K562 (cell line): ENCODE data around the gene DCP1B. TPM values are rescaled to one million over a fixed set of nuclear protein-coding genes. Genes with fewer than 3 reads are reported as not detected.

Source experiments
- ATAC-seq: fragments of 200-7000 bp; cut with Tn5 transposase; 3 replicates; pipeline ENCODE4 v1.9.1; 2020; ENCODE audit warnings: moderate library complexity
- BruUV-seq: library from RNA; stranded (reverse); fragments of 400-500 nt; replicated peaks from 2 replicates; lab custom pipeline; 2021; lab: Mats Ljungman, UMichigan
- CTCF ChIA-PET: fragments of 300-600 bp; formaldehyde crosslinking; extraction: SDS; loops from one replicate; lab custom pipeline; 2021; ENCODE audit warnings: low intra/inter-chr PET ratio; lab: Yijun Ruan, JAX
- POLR2A ChIA-PET: fragments of 300-600, 350-650 bp; sonication (Branson Sonifier 250); formaldehyde crosslinking; extraction: SDS; loops from one replicate; lab custom pipeline; 2021; ENCODE audit warnings: antibody characterized with exemption, inconsistent platforms; lab: Yijun Ruan, JAX
- DNase-seq, 4 experiments: peaks; one replicate each; pipeline versions ENCODE4 v3.0.0 to v3.0.0-alpha.2; 2011 to 2018; ENCODE audit warnings: low spot score in 3 of 4, mixed read lengths in 3 of 4; ENCODE audit errors: extremely low read depth in 1 of 4
- FAIRE-seq: peaks from 2 replicates; lab custom pipeline; 2011; peaks lifted over from hg19 to GRCh38; lab: Jason Lieb, UNC
- H2AFZ ChIP-seq: 2 replicates; pipeline ENCODE4 v1.6.0; 2011; ENCODE audit warnings: low read depth, low read length, control low read depth, inconsistent platforms
- H3K27ac ChIP-seq: fragments of 200-600 bp; 3 replicates; pipeline ENCODE4 v1.8.0; 2011; ENCODE audit warnings: low read depth, mild to moderate bottlenecking, control low read depth, inconsistent platforms, low read length, moderate library complexity, mixed read lengths; ENCODE audit errors: extremely low read depth
- H3K27me3 ChIP-seq, 2 experiments: fragments of 300-600 bp in 1 of 2; 2 replicates in 1 of 2; 3 replicates in 1 of 2; pipeline versions ENCODE4 v1.6.0 to v1.8.0; 2011; ENCODE audit warnings: inconsistent platforms in 2 of 2, low read length in 2 of 2, mild to moderate bottlenecking in 1 of 2, mixed read lengths in 1 of 2, moderate library complexity in 1 of 2; ENCODE audit not compliant: control insufficient read depth in 2 of 2, insufficient read depth in 2 of 2
- H3K36me3 ChIP-seq: fragments of 300-600 bp; 3 replicates; pipeline ENCODE4 v1.8.0; 2011; ENCODE audit warnings: mild to moderate bottlenecking, low read length, inconsistent platforms; ENCODE audit not compliant: control insufficient read depth, insufficient read depth
- H3K4me1 ChIP-seq, 2 experiments: fragments of 200-600 bp in 1 of 2; replicated peaks in 1 of 2; 2 replicates in 1 of 2; 3 replicates in 1 of 2; pipeline versions ENCODE4 v1.5.1 to v1.8.0; 2011; ENCODE audit warnings: inconsistent platforms in 2 of 2, low read length in 2 of 2, mild to moderate bottlenecking in 1 of 2, mixed read lengths in 1 of 2, moderate library complexity in 1 of 2; ENCODE audit not compliant: control insufficient read depth in 2 of 2, insufficient read depth in 2 of 2
- H3K4me2 ChIP-seq: 2 replicates; pipeline ENCODE4 v1.6.1; 2011; ENCODE audit warnings: low read length, control low read depth, inconsistent platforms, mixed read lengths; ENCODE audit not compliant: insufficient read depth
- H3K4me3 ChIP-seq: fragments of 200-600 bp; sonication (generic), shearing (Covaris generic); 2 replicates; pipeline ENCODE4 v1.5.1; 2016; ENCODE audit warnings: control low read depth, inconsistent platforms
- H3K79me2 ChIP-seq: fragments of 200-600 bp; 3 replicates; pipeline ENCODE4 v1.8.0; 2011; ENCODE audit warnings: low read length, inconsistent platforms; ENCODE audit not compliant: control insufficient read depth, insufficient read depth
- H3K9ac ChIP-seq, 2 experiments: 2 replicates each; pipeline versions ENCODE4 v1.6.0 to v1.6.1; 2011; ENCODE audit warnings: low read depth in 2 of 2, low read length in 2 of 2, control low read depth in 1 of 2, inconsistent platforms in 1 of 2, mild to moderate bottlenecking in 1 of 2, mixed read lengths in 1 of 2; ENCODE audit not compliant: insufficient read depth in 1 of 2
- H3K9me1 ChIP-seq: one replicate; pipeline ENCODE4 v1.6.0; 2011; ENCODE audit warnings: inconsistent platforms, mild to moderate bottlenecking, low read length, moderate library complexity; ENCODE audit not compliant: control insufficient read depth, insufficient read depth
- H3K9me3 ChIP-seq: replicated peaks from 2 replicates; pipeline ENCODE4 v1.5.1; 2011; ENCODE audit warnings: low read depth, low read length, inconsistent platforms; ENCODE audit not compliant: control insufficient read depth, insufficient read depth
- H4K20me1 ChIP-seq: replicated peaks from 2 replicates; pipeline ENCODE4 v1.6.1; 2011; ENCODE audit warnings: low read length, inconsistent platforms, mixed read lengths; ENCODE audit not compliant: control insufficient read depth, insufficient read depth
- ATF2 ChIP-seq: sonication (generic); formaldehyde crosslinking; IDR thresholded peaks from 2 replicates; pipeline ENCODE4 v1.8.1; 2022; ENCODE audit warnings: missing genetic modification reagents
- MAZ ChIP-seq, 2 experiments: fragments of 450-650 bp in 1 of 2; sonication (generic) in 1 of 2; formaldehyde crosslinking; IDR thresholded peaks in 1 of 2; conservative IDR thresholded peaks in 1 of 2; 2 replicates each; pipeline versions ENCODE4 v1.4.0 to v1.5.0; 2020; ENCODE audit warnings: mild to moderate bottlenecking in 1 of 2, missing genetic modification reagents in 1 of 2
- MEIS2 ChIP-seq: fragments of 450-650 bp; IDR thresholded peaks from 2 replicates; pipeline ENCODE4 v1.6.1; 2014; ENCODE audit warnings: mild to moderate bottlenecking; ENCODE audit not compliant: partially characterized antibody
- RBM22 ChIP-seq: fragments of 200-400 bp; formaldehyde crosslinking; IDR thresholded peaks from 2 replicates; pipeline ENCODE4 v1.6.1; 2018; ENCODE audit warnings: low read length, low read depth; ENCODE audit not compliant: poor library complexity, severe bottlenecking
- ZNF217 ChIP-seq: sonication (generic); formaldehyde crosslinking; IDR thresholded peaks from 2 replicates; pipeline ENCODE4 v1.8.0; 2022; ENCODE audit warnings: mild to moderate bottlenecking, missing genetic modification reagents
- WGBS: fragments of 100-300 bp; shearing (Covaris generic); methylation state at CpG from one replicate; pipeline ENCODE4 v1.1.6; 2016; ENCODE audit warnings: low coverage, mixed read lengths; ENCODE audit not compliant: insufficient coverage; ENCODE audit errors: missing lambda C conversion rate; 5-methylcytosine and 5-hydroxymethylcytosine counted together
- in situ Hi-C: fragments of 300-500 bp; cut with MboI; formaldehyde crosslinking; loops from 4 replicates; pipeline ENCODE4 v1.15.0; 2018; ENCODE audit warnings: inconsistent platforms, mixed read lengths
- intact Hi-C: fragments of 100-400 bp; cut with micrococcal nuclease; formaldehyde crosslinking; loops from 2 replicates; pipeline ENCODE4 v1.14.2; 2022
- polyA plus RNA-seq, 8 experiments: library from polyadenylated mRNA; depleted of rRNA in 4 of 8; stranded (reverse) in 5 of 8; unstranded in 3 of 8; fragments of >200 nt; fragmentation: Nextera tagmentation in 2 of 8; fragmentation: Illumina TruSeq in 1 of 8; extraction: Ambion mirVana in 2 of 8; extraction: Trizol in 1 of 8; gene quantifications; 2 replicates each; pipeline versions ENCODE4 v1.2.1 to v1.2.3, GENCODE V29; 2011 to 2014; ENCODE audit warnings: inconsistent platforms in 1 of 8, missing spikeins in 1 of 8
- total RNA-seq, 7 experiments: library from RNA; depleted of rRNA in 6 of 7; stranded (reverse); fragments of >200 nt in 6 of 7; fragmentation: Illumina TruSeq in 2 of 7; extraction: Trizol in 2 of 7; gene quantifications; 2 replicates each; pipeline versions ENCODE4 v1.2.1 to v1.2.3, GENCODE V29; 2011 to 2021; ENCODE audit warnings: low replicate concordance in 1 of 7
- TF ChIP-seq, protein P1 (sequence below): sonication (generic); formaldehyde crosslinking; IDR thresholded peaks from 2 replicates; pipeline ENCODE4 v1.4.0; 2020; ENCODE audit warnings: mild to moderate bottlenecking, missing genetic modification reagents

DCP1B gene
- total and polyA plus RNA-seq, 9 of the 15 experiments (the other 6 are each of a cell fraction or from before 2014, with no cell fraction given): 0.83 to 7.3 (median 3.4) TPM

- in situ Hi-C loops: no loop called here
- no peak for TF ChIP-seq RBM22
- TF ChIP-seq MAZ (CRISPR knock-in tag; conservative IDR thresholded peaks at IDR 0.05 in 1 of 2, IDR thresholded peaks at IDR 0.05 in 1 of 2): no peak
- TF ChIP-seq ATF2 (CRISPR knock-in tag): no peak
- no peak for TF ChIP-seq ZNF217 (CRISPR knock-in tag)
- TF ChIP-seq, protein P1, sequence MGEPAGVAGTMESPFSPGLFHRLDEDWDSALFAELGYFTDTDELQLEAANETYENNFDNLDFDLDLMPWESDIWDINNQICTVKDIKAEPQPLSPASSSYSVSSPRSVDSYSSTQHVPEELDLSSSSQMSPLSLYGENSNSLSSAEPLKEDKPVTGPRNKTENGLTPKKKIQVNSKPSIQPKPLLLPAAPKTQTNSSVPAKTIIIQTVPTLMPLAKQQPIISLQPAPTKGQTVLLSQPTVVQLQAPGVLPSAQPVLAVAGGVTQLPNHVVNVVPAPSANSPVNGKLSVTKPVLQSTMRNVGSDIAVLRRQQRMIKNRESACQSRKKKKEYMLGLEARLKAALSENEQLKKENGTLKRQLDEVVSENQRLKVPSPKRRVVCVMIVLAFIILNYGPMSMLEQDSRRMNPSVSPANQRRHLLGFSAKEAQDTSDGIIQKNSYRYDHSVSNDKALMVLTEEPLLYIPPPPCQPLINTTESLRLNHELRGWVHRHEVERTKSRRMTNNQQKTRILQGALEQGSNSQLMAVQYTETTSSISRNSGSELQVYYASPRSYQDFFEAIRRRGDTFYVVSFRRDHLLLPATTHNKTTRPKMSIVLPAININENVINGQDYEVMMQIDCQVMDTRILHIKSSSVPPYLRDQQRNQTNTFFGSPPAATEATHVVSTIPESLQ (CRISPR knock-in tag): no peak
- peak; percentile 30 for TF ChIP-seq MEIS2
- H4K20me1 ChIP-seq: no peaks in the 10 kb centered on the region
- intact Hi-C loops: no loop called here
- H3K9me1 ChIP-seq: no peaks in the 10 kb centered on the region
- no peaks in the 10 kb centered on the region for H3K9me3 ChIP-seq
- ChIA-PET POLR2A (interaction anchor here (0.7 to 0.8 kb wide), 2 partner anchors 16 to 383 kb away, joined by 3 read pairs; no protein-coding TSS in a partner anchor), CTCF (no interaction called here)
- H3K9ac ChIP-seq: no peak overlapping the region
- FAIRE-seq (no peak), ATAC-seq (no peak), DNase-seq (no peak)
- WGBS: 2% methylated on average over 12 of the region's 12 CpGs
- H3K4me1 ChIP-seq: no peaks in the 10 kb centered on the region
- BruUV-seq: no TSS peak
- H3K27me3 ChIP-seq: peaks cover 2 to 8% of the 10 kb centered on the region in 2 experiments; a peak in 1 of 5 replicates
- no peak overlapping the region for H3K27ac ChIP-seq
- H3K4me3 ChIP-seq: no peak overlapping the region
- no peak overlapping the region for H2AFZ ChIP-seq
- H3K4me2 ChIP-seq: no peak overlapping the region
- no peaks in the 10 kb centered on the region for H3K36me3 ChIP-seq
- H3K79me2 ChIP-seq: no peaks in the 10 kb centered on the region
These were observed 13.5 kb upstream of the DCP1B start for GRCh38 chr12:2017546-2018337.
